Activated CD4-positive, alpha-beta T cell treated with anti-CD3 and anti-CD28 coated beads, Interleukin-2, amount 50 U/mL, for 4 hours (primary cell): Measurements from ENCODE around the gene IGSF10.

Source experiments
- DNase-seq, 2 experiments: peaks; one replicate each; pipeline ENCODE4 v3.0.0-alpha.2; 2020

Gene IGSF10

DNA sequence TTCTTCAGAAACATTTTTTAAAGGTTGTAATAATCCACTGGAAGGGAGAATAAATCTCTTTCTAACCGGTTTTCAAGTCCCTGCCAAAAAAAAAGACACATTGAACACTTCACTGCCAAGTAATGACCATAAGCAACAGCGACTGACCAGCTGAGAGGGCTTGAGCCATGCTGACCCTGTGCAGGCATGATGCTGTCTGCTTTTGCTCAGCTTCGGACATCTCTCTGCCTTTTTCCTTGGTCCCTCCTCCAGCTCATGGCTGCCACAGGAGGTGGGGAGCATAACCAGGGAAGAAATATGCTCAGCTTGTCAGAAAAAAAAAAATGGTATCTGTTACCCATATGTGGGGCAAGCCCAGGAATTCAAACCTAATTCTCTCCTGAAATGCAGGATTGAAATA, 1.5 kb downstream of the IGSF10 start:
- DNase-seq = no peak

DNA sequence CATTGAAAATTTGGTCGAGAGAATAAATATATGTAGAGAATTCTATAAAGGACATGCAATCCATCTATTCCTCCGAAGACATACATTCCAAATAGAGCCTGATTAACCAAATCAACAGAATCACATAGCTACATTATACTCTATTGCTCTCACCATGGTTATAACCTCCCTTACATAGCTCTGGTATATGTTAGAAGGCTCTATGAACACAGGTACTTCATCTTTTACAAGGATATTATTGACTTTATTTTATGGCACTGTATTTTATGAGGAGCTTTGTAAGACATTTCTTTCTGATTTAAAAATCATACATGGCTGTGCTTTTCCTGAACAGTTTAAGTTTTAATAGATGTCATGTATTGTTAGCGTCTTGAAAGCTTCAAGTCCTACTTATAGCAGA, 4.8 kb downstream of the IGSF10 start:
- no peak for DNase-seq

- DNase-seq = no peak
Measured at GRCh38 chr3:151452841-151453240, 8.0 kb downstream of the IGSF10 start.

DNA sequence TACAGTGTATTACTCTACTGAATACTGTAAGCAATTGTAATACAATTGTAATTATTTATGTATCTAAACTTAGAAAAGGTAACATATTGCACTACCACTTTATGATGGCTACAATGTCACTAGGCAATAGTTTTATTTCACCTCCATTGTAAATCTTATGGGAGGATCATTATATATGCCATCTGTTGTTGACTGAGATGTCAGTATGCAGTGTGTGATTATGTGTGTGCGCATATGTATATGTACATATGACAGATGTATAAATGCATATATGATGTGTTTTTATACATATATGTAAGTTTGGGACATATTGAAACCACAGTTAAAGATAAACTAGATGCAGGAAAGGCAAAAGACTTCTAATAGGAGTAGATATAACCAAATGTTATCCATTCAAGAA, 8.5 kb downstream of the IGSF10 start:
- DNase-seq = no peak

DNA sequence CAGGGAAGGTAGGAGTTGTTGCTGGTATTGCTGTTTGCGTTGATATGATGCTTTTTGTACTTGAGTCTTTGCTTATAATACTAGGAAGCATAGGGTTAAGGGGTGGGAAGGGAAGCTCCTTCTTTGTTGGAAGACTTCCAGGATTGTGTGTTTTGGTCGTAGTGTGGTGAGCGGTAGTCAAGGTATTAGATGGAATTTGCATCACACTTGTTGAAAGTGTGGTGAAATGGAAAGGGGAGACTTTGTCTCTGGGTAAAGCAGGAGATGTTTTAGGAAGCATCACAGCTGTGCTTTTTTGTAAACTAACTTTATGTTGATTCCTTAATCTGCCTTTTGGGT, 14.9 kb downstream of the IGSF10 start:
- no peak for DNase-seq

GRCh38 chr3:151445273-151446001, 15.4 kb downstream of the IGSF10 start:
- no peak for DNase-seq

GRCh38 chr3:151443583-151443982, 17.3 kb downstream of the IGSF10 start:
- no peak for DNase-seq

GRCh38 chr3:151440940-151441339, 19.9 kb downstream of the IGSF10 start:
- DNase-seq = no peak

DNA sequence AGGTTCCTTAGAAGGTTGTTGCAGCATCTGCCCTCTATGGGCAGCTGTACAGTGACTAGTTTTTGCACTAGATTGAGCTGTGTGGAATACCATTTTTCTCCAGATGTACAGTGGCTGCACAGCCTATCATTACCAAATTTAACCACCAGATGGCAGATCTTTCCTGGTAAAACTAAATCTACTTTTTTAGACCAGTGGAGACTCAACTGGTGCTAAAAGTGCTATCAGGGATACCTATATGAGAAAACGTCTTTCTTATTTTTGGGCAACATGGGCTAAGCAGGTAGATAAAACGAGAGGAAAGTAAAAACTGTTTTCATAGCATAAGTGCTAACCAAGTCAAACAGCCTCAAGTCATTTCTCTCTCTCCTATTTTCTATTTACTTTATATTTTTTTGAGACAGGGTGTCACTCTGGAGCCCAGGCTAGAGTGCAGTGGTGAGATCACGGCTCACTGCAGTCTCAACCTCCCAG, 21.2 kb downstream of the IGSF10 start:
- DNase-seq = no peak

GRCh38 chr3:151437906-151438305, 23.0 kb downstream of the IGSF10 start:
- DNase-seq = no peak

DNA sequence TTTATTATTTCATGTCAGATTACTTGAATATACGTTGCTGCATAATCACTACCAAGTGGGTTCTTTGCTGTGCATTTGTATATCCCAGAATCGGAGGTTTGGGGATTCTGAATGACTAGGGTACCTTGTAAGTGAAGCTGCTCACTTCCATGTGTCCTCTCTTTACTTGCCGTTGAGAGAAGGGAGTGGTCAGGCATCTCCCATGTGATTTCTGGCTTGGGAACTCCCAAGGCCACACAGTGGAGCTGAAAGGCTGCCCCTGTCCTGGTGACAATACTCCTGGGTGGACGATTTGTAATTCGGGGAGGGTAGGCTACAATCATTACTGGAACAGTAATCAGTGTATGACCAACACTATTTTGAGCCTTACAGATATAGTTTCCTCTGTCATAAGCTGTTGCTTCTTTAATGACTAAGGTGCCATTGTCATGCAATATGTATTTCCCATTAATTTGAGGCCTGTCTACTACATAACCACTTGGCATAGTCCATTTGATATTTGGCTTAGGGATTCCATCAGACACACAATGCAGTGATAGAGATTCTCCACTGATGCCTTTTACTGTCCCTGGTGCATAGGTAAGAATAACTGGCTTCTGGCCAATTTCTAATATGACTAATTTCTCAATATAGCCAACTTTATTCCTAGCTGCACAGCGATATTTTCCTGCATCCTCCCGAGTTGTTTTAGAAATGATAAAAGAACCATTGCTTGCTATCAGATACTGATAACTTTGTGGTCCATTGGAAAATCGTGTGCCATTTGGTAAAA, 24.0 kb downstream of the IGSF10 start:
- no peak for DNase-seq

DNA sequence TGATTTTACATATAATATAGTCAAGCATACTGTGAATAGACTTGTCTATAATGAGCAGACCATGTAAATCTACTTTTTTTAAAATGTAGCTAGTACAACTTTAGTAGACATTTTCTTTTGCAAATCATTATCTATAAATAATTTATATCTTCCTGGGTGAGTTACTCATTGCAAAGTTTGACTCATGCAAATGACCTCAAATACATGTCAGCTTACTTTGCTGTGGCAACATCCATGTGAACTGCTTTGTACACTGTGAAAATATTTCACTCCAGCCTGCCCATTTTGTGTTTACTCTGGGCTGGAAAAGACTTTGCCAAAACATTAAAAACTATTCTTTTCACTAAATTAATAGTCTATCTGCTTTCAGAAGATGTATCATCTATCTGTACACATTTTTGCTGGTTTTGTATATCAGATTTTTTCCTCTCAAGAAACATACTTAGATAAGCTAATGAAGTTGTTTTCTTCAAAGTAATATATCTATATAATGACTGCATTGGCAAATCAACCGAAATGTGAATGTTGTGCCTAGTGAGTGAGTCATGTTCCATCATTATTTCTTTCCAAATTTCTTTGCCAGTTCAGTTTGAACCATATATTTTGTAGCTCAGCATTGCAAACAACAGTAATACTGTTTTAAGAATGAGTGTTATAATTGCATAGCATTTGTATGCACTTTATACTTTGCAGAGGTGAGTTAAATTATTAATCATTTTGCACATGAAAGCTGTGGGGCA, 26.5 kb downstream of the IGSF10 start:
- no peak for DNase-seq

DNA sequence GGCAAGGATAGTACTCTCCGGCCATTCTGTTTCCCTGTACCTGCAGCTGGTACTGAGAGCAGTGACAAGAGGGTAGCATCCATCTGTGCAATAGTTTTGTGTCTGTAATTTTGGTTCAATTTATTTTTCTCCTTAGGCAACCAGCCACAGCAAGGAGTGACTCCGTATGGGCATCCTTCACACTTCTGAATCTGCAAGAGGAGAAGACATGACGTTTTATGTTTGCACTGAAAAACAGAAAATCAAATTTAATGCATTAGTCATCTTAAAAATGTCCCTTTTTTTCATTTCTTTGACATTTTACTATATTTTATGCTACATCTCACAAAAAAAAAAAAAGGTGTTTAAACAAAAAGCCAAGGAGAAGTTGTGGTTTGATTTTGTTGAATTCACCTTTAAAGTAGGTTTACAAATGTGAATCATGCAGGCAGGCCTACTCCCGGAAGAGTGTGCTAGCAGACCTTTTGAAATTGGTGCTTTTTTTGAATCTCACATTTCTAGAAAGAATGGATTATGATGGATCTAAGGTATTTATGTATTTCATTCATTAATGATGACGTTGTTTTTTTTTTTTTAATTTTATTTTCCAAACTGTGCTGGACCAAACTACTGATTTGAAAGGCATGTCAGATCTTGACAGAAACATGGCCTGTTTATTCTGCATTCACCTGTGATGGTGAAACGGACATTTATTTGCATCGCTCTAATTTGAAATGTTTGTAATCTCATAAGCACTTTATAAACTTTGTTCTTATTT, 28.1 kb downstream of the IGSF10 start:
- DNase-seq = no peak

DNA sequence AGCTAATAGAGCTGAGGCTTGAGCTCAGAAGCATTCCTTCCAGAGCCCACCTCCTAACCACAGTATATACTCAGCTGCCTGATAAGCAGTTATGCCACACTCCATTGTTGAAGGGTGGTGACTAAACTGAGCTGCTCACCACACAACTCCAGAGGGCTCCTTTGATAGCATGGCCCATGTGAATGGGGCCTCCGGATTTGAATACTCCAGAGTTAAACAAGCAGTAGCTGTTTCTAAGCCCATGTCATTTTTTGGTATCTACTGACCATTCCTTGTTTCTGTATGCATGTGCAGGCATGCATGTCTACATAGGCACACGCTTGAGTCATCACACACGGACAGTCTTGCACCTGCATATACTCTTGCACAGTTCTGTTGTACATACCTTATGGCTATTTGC, 28.9 kb downstream of the IGSF10 start:
- no peak for DNase-seq

GRCh38 chr3:151430821-151431484, 29.9 kb downstream of the IGSF10 start:
- no peak for DNase-seq

DNA sequence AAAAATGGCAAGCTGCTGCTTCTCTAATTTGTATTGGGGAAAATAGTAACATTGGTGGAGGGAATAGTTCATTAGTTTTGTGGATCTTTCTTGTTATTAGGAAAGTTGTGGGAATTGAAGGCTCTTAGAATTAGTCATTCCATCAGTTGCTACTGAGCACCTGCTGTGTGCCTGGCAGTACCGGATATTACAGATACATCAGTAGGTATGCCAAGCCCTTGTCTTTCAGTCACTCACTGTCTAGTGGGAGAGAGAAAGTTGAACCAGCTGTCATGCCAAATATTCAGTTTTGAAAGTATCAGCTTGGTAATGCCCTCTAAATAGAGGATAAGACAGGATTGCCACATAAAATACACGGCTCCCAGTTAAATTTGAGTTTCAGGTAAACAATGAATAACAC, 32.5 kb downstream of the IGSF10 start:
- DNase-seq = no peak

DNA sequence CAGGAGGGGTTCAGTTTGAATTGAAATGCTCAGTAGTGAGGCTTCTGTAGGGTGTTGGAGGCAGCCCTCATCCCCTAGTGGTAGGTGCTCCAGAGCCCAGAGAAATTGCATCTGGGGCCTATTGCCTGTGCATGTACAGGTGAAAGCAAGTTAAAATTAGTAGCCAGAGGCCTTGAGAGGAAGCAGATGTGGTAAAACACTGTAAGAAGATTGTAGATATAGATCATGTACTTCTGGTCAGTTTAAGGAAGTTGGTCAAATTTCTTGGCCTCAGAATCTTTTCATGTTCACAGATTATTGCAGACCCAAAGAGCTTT, 34.6 kb downstream of the IGSF10 start:
- DNase-seq = no peak

DNA sequence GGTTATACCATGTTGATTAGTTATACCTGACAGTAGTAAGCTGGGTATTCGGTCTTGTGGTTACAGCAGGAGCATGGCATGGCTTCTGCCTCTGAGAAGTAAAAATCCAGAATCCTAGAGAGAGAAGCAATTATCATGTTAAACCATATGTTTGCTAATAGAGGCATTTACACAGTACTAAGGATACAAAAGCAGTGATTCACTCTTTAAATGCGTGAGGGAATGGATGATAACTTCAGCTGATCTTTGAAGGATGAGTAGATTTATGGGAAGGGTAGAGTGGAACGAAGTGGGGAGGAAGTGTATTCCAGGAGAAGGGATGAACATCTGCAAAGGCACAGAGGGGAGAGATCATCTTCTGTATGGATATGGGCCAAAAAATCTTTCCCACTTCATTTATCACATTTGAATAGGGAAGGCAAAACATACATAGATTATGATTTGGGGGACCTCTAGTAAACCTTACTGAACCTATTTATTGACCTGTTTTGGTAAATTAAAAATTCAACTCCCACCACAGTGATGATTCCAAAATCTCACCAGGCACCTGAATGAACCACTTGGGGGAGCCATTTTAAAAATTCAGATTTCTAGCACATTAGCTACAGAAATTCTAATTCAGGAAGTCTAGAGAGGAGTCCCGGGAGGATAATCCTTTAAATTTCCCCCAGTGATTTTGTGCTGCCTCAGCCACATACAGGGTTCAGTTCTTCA, 35.1 kb downstream of the IGSF10 start:
- DNase-seq = no peak

DNA sequence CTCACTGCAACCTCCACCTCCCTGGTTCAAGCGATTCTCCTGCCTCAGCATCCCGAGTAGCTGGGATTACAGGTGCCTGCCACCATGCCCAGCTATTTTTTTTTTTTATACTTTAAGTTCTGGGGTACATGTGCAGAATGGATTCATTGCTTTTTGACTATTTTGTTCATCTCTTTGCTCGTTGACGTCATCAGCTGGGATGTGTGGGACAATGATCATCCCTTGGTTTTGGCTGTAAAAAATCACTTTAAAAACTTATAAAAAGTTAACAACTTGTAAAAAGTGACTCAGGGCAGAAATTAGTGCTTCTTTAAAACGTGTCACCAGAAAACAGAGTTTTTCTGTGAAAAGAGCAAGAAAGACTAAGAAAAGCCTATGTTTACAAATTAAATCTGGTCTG, 37.8 kb downstream of the IGSF10 start:
- DNase-seq = no peak

DNA sequence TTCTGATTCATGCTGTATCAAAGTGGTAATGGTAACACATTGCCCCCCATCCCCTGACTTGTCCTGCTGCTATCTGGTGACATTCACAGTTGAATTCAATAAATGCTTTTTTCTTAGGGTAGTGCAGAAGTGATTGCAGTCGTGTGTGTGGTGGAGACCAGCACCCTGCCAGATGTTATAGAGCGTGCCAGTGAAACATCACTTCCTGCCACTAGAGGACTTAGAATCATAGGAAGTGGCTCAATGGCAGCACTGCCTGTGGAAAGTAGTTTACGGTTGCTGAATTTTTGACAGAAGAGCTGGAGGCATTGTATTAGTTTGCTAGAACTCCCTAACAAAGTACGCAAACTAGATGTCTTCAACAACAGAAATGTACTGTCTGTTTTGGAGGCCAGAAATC, 38.9 kb downstream of the IGSF10 start:
- no peak for DNase-seq

- DNase-seq = no peak
Measured at GRCh38 chr3:151419806-151420205, 41.1 kb downstream of the IGSF10 start.

DNA sequence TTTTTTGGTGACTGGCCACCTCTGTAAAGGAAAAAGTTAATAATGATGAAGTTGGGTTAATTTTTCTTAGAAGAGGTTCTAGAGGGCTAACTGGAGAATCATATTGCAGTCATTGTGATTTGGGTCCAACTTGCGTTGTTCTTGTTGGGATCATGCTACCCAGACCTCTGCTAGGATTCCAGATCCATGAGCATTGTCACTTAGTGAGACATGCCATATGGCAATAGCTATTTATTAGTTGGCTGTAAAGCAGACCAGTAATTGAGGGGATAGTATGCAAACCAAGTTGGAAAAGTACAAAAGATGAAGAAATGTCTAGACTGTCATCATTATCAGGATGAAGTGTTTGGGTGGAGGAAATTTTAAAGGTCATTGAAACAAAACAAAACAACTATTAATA, 45.6 kb downstream of the IGSF10 start:
- DNase-seq = no peak
